WTC11 (cell line): ENCODE data around the gene TRIM2. TPM values are rescaled to one million over a fixed set of nuclear protein-coding genes. Genes with fewer than 3 reads are reported as not detected.
A peak's percentile ranks its signal among the peaks of the same experiment; 100 is the strongest.

Experiments
- ATAC-seq: fragments of 200-7000 bp; cut with Tn5 transposase; 2 replicates; pipeline ENCODE4 v1.10.0; 2021; ENCODE audit warnings: mild to moderate bottlenecking, moderate library complexity
- CTCF ChIA-PET: fragments of 300-600 bp; sonication (Branson Sonifier 250); formaldehyde crosslinking; loops from one replicate; lab custom pipeline; 2021; ENCODE audit warnings: antibody characterized with exemption; lab: Charles Lee
- POLR2A ChIA-PET: fragments of 350-600 bp; sonication (Branson Sonifier 250); formaldehyde crosslinking; loops from one replicate; lab custom pipeline; 2021; ENCODE audit warnings: antibody characterized with exemption; lab: Charles Lee
- DNase-seq: peaks from one replicate; pipeline ENCODE4 v3.0.0; 2021; ENCODE audit warnings: low spot score
- H3K27ac Mint-ChIP-seq: 2 replicates; pipeline ENCODE4 v1.8.0; 2021; ENCODE audit warnings: mixed read lengths
- H3K27me3 Mint-ChIP-seq: 2 replicates; pipeline ENCODE4 v1.8.0; 2021; ENCODE audit warnings: low read depth, mild to moderate bottlenecking, moderate library complexity, mixed read lengths
- H3K36me3 Mint-ChIP-seq: 2 replicates; pipeline ENCODE4 v1.8.0; 2021; ENCODE audit warnings: mixed read lengths
- H3K4me1 Mint-ChIP-seq: 2 replicates; pipeline ENCODE4 v1.8.0; 2022; ENCODE audit warnings: mixed read lengths
- H3K4me3 Mint-ChIP-seq: 2 replicates; pipeline ENCODE4 v1.8.0; 2021; ENCODE audit warnings: mild to moderate bottlenecking, moderate library complexity, mixed read lengths
- H3K9me3 Mint-ChIP-seq: 2 replicates; pipeline ENCODE4 v1.8.0; 2021; ENCODE audit warnings: mixed read lengths
- ARID4B ChIP-seq: sonication (generic); formaldehyde crosslinking; IDR thresholded peaks from 2 replicates; pipeline ENCODE4 v1.8.0; 2023; ENCODE audit warnings: missing genetic modification reagents, mild to moderate bottlenecking, borderline replicate concordance
- CBFB ChIP-seq: sonication (generic); formaldehyde crosslinking; IDR thresholded peaks from 2 replicates; pipeline ENCODE4 v1.8.1; 2022; ENCODE audit warnings: mild to moderate bottlenecking, low read depth, missing genetic modification reagents
- CREB1 ChIP-seq: sonication (generic); formaldehyde crosslinking; IDR thresholded peaks from 2 replicates; pipeline ENCODE4 v1.8.0; 2023; ENCODE audit warnings: mild to moderate bottlenecking, missing genetic modification reagents
- ESRRA ChIP-seq: sonication (generic); formaldehyde crosslinking; IDR thresholded peaks from 2 replicates; pipeline ENCODE4 v1.8.1; 2022; ENCODE audit warnings: mild to moderate bottlenecking, missing genetic modification reagents, borderline replicate concordance
- ETV6 ChIP-seq: sonication (generic); formaldehyde crosslinking; IDR thresholded peaks from 2 replicates; pipeline ENCODE4 v1.8.1; 2022; ENCODE audit warnings: mild to moderate bottlenecking, missing genetic modification reagents
- GABPB1 ChIP-seq: sonication (generic); formaldehyde crosslinking; IDR thresholded peaks from 2 replicates; pipeline ENCODE4 v1.8.1; 2023; ENCODE audit warnings: mild to moderate bottlenecking, missing genetic modification reagents
- GTF2I ChIP-seq: fragments of 250-450 bp; sonication (Bioruptor Pico); conservative IDR thresholded peaks from 2 replicates; pipeline ENCODE4 v1.4.0; 2021; ENCODE audit warnings: mild to moderate bottlenecking
- HMGA2 ChIP-seq: fragments of 250-450 bp; sonication (Bioruptor Pico); IDR thresholded peaks from 2 replicates; pipeline ENCODE4 v1.4.0; 2021; ENCODE audit warnings: mild to moderate bottlenecking, moderate library complexity
- MAX ChIP-seq: sonication (generic); formaldehyde crosslinking; IDR thresholded peaks from 2 replicates; pipeline ENCODE4 v1.8.0; 2022; ENCODE audit warnings: mild to moderate bottlenecking, missing genetic modification reagents
- MLX ChIP-seq: sonication (generic); formaldehyde crosslinking; IDR thresholded peaks from 2 replicates; pipeline ENCODE4 v1.8.1; 2023; ENCODE audit warnings: mild to moderate bottlenecking, missing genetic modification reagents, moderate library complexity
- NFATC4 ChIP-seq: fragments of 250-450 bp; sonication (Bioruptor Pico); IDR thresholded peaks from 2 replicates; pipeline ENCODE4 v1.9.0; 2021; ENCODE audit warnings: mild to moderate bottlenecking
- NFYB ChIP-seq: sonication (generic); formaldehyde crosslinking; conservative IDR thresholded peaks from 2 replicates; pipeline ENCODE4 v1.8.0; 2022; ENCODE audit warnings: low read depth, missing genetic modification reagents
- NR1H2 ChIP-seq: sonication (generic); formaldehyde crosslinking; IDR thresholded peaks from 2 replicates; pipeline ENCODE4 v1.9.0; 2021; ENCODE audit warnings: mild to moderate bottlenecking, moderate library complexity, missing genetic modification reagents
- NR3C1 ChIP-seq: sonication (generic); formaldehyde crosslinking; conservative IDR thresholded peaks from 2 replicates; pipeline ENCODE4 v1.8.1; 2023; ENCODE audit warnings: low read depth, mild to moderate bottlenecking, missing genetic modification reagents
- RORB ChIP-seq: fragments of 250-450 bp; sonication (Bioruptor Pico); IDR thresholded peaks from 2 replicates; pipeline ENCODE4 v1.9.0; 2021; ENCODE audit warnings: mild to moderate bottlenecking
- TEAD1 ChIP-seq: sonication (generic); formaldehyde crosslinking; IDR thresholded peaks from 2 replicates; pipeline ENCODE4 v1.8.0; 2022; ENCODE audit warnings: mild to moderate bottlenecking, missing genetic modification reagents
- ZNF416 ChIP-seq: fragments of 250-450 bp; sonication (Bioruptor Pico); IDR thresholded peaks from 2 replicates; pipeline ENCODE4 v1.9.0; 2021; ENCODE audit warnings: mild to moderate bottlenecking, inconsistent platforms
- total RNA-seq: library from RNA; stranded (reverse); gene quantifications from 3 replicates; pipeline ENCODE4 v1.2.3, GENCODE V29; 2021
- TF ChIP-seq, protein P1 (sequence below): fragments of 250-450 bp; sonication (Bioruptor Pico); IDR thresholded peaks from 2 replicates; pipeline ENCODE4 v1.9.0; 2021; ENCODE audit warnings: mild to moderate bottlenecking
- TF ChIP-seq, protein P2 (sequence below): sonication (generic); formaldehyde crosslinking; IDR thresholded peaks from 2 replicates; pipeline ENCODE4 v1.8.0; 2022; ENCODE audit warnings: mild to moderate bottlenecking, missing genetic modification reagents
- TF ChIP-seq, protein P3 (sequence below): fragments of 250-450 bp; sonication (Bioruptor Pico); IDR thresholded peaks from 2 replicates; pipeline ENCODE4 v1.8.0; 2021; ENCODE audit warnings: mild to moderate bottlenecking

The TRIM2 gene
- total RNA-seq, 1 experiment from 2014 or later = 54.5 TPM

- TF ChIP-seq, protein P1, sequence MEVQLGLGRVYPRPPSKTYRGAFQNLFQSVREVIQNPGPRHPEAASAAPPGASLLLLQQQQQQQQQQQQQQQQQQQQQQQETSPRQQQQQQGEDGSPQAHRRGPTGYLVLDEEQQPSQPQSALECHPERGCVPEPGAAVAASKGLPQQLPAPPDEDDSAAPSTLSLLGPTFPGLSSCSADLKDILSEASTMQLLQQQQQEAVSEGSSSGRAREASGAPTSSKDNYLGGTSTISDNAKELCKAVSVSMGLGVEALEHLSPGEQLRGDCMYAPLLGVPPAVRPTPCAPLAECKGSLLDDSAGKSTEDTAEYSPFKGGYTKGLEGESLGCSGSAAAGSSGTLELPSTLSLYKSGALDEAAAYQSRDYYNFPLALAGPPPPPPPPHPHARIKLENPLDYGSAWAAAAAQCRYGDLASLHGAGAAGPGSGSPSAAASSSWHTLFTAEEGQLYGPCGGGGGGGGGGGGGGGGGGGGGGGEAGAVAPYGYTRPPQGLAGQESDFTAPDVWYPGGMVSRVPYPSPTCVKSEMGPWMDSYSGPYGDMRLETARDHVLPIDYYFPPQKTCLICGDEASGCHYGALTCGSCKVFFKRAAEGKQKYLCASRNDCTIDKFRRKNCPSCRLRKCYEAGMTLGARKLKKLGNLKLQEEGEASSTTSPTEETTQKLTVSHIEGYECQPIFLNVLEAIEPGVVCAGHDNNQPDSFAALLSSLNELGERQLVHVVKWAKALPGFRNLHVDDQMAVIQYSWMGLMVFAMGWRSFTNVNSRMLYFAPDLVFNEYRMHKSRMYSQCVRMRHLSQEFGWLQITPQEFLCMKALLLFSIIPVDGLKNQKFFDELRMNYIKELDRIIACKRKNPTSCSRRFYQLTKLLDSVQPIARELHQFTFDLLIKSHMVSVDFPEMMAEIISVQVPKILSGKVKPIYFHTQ (CRISPR knock-in tag) = no peak
- TF ChIP-seq GABPB1 (CRISPR knock-in tag) (no peak), MAX (no peak), RORB (no peak), NFYB (no peak), NFATC4 (CRISPR knock-in tag) (no peak)
These were observed 143.8 kb downstream of the TRIM2 start (continued) for GRCh38 chr4:153348006-153348405.

- ChIA-PET POLR2A (no interaction called here), CTCF (no interaction called here)
- ATAC-seq (no peak), DNase-seq (no peak)
- Mint-ChIP-seq H3K9me3 (no peaks in the 10 kb centered on the region), H3K4me3 (no peak overlapping the region), H3K27me3 (no peaks in the 10 kb centered on the region), H3K27ac (0 out of 2 replicates have a peak overlapping the region, but pooled peaks have one; percentile 4), H3K36me3 (peaks cover 2% of the 10 kb centered on the region; the same call in 1 of the 2 replicates), H3K4me1 (peaks cover 28% of the 10 kb centered on the region)
- TF ChIP-seq ZNF416 = no peak
- no peak for TF ChIP-seq CBFB
- no peak for TF ChIP-seq CREB1 (CRISPR knock-in tag)
- TF ChIP-seq, protein P2, sequence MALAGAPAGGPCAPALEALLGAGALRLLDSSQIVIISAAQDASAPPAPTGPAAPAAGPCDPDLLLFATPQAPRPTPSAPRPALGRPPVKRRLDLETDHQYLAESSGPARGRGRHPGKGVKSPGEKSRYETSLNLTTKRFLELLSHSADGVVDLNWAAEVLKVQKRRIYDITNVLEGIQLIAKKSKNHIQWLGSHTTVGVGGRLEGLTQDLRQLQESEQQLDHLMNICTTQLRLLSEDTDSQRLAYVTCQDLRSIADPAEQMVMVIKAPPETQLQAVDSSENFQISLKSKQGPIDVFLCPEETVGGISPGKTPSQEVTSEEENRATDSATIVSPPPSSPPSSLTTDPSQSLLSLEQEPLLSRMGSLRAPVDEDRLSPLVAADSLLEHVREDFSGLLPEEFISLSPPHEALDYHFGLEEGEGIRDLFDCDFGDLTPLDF = no peak
- TF ChIP-seq GTF2I = no peak
- no peak for TF ChIP-seq HMGA2 (CRISPR knock-in tag)
- no peak for TF ChIP-seq TEAD1
- TF ChIP-seq NR1H2 (CRISPR knock-in tag) = no peak
- TF ChIP-seq ETV6 (CRISPR knock-in tag) = no peak
- TF ChIP-seq ARID4B (CRISPR knock-in tag) = no peak
- no peak for TF ChIP-seq NR3C1
- TF ChIP-seq, protein P3, sequence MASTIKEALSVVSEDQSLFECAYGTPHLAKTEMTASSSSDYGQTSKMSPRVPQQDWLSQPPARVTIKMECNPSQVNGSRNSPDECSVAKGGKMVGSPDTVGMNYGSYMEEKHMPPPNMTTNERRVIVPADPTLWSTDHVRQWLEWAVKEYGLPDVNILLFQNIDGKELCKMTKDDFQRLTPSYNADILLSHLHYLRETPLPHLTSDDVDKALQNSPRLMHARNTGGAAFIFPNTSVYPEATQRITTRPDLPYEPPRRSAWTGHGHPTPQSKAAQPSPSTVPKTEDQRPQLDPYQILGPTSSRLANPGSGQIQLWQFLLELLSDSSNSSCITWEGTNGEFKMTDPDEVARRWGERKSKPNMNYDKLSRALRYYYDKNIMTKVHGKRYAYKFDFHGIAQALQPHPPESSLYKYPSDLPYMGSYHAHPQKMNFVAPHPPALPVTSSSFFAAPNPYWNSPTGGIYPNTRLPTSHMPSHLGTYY = no peak
- TF ChIP-seq ESRRA (CRISPR knock-in tag) = no peak
- TF ChIP-seq MLX (CRISPR knock-in tag) = no peak
These were observed 145.1 kb downstream of the TRIM2 start for GRCh38 chr4:153349206-153349805.
